GM18861 (cell line): Measurements from ENCODE around the gene SLC25A31.

Source experiments
- ATAC-seq: cut with Tn5 transposase; IDR thresholded peaks from one replicate; pipeline ENCODE4 v1.9.1; 2021; ENCODE audit not compliant: unreplicated experiment

The SLC25A31 gene

GRCh38 chr4:127730142-127730913 lies at the start of gene SLC25A31:
Gene SLC25A31, plus strand, starts transcription at chr4:127730400. Its CDS starts 146 bp downstream, at chr4:127730546.
- ATAC-seq, result no peak

- ATAC-seq, result no peak
These were observed 44.9 kb upstream of the SLC25A31 start for GRCh38 chr4:127685292-127685691.

- no peak for ATAC-seq
These were observed 43.5 kb upstream of the SLC25A31 start for GRCh38 chr4:127686658-127687057.

GRCh38 chr4:127687580-127687979 lies 42.6 kb upstream of the SLC25A31 start:
- no peak for ATAC-seq

GRCh38 chr4:127698789-127699200 lies 31.4 kb upstream of the SLC25A31 start:
- ATAC-seq, result peak; percentile 100

- no peak for ATAC-seq
These were observed 21.2 kb upstream of the SLC25A31 start for GRCh38 chr4:127708985-127709384.

GRCh38 chr4:127709456-127709855 lies 20.7 kb upstream of the SLC25A31 start:
- no peak for ATAC-seq

- ATAC-seq, result no peak
These were observed 1.2 kb downstream of the SLC25A31 start for GRCh38 chr4:127731406-127731805.

GRCh38 chr4:127732623-127733328 lies 2.6 kb downstream of the SLC25A31 start:
- peak; percentile 91 for ATAC-seq

GRCh38 chr4:127734976-127735375 lies 4.8 kb downstream of the SLC25A31 start:
- ATAC-seq, result no peak

GRCh38 chr4:127737295-127737694 lies 7.1 kb downstream of the SLC25A31 start:
- ATAC-seq, result no peak

- ATAC-seq, result no peak
These were observed 11.0 kb downstream of the SLC25A31 start for GRCh38 chr4:127741247-127741646.

- no peak for ATAC-seq
These were observed 17.7 kb downstream of the SLC25A31 start for GRCh38 chr4:127747883-127748282.

GRCh38 chr4:127748957-127749356 lies 18.8 kb downstream of the SLC25A31 start:
- ATAC-seq, result no peak

- ATAC-seq, result no peak
These were observed 26.7 kb downstream of the SLC25A31 start for GRCh38 chr4:127756906-127757305.

GRCh38 chr4:127759228-127759820 lies 29.1 kb downstream of the SLC25A31 start:
- peak; percentile 94 for ATAC-seq

- ATAC-seq, result no peak
These were observed 29.7 kb downstream of the SLC25A31 start for GRCh38 chr4:127759893-127760292.

- no peak for ATAC-seq
These were observed 41.5 kb downstream of the SLC25A31 start for GRCh38 chr4:127771535-127772275.

- ATAC-seq, result no peak
These were observed 42.8 kb downstream of the SLC25A31 start for GRCh38 chr4:127772769-127773671.

GRCh38 chr4:127775843-127776242 lies 45.6 kb downstream of the SLC25A31 start:
- no peak for ATAC-seq
